K562 (cell line): ENCODE measurements around the gene RESF1. TPM values are rescaled to one million over a fixed set of nuclear protein-coding genes. Genes with fewer than 3 reads are reported as not detected.

Experiments
- ATAC-seq: fragments of 200-7000 bp; cut with Tn5 transposase; 3 replicates; pipeline ENCODE4 v1.9.1; 2020; ENCODE audit warnings: moderate library complexity
- BruUV-seq: library from RNA; stranded (reverse); fragments of 400-500 nt; replicated peaks from 2 replicates; lab custom pipeline; 2021; lab: Mats Ljungman, UMichigan
- CTCF ChIA-PET: fragments of 300-600 bp; formaldehyde crosslinking; extraction: SDS; loops from one replicate; lab custom pipeline; 2021; ENCODE audit warnings: low intra/inter-chr PET ratio; lab: Yijun Ruan, JAX
- POLR2A ChIA-PET: fragments of 300-600, 350-650 bp; sonication (Branson Sonifier 250); formaldehyde crosslinking; extraction: SDS; loops from one replicate; lab custom pipeline; 2021; ENCODE audit warnings: antibody characterized with exemption, inconsistent platforms; lab: Yijun Ruan, JAX
- DNase-seq, 4 experiments: peaks; one replicate each; pipeline versions ENCODE4 v3.0.0 to v3.0.0-alpha.2; 2011 to 2018; ENCODE audit warnings: low spot score in 3 of 4, mixed read lengths in 3 of 4; ENCODE audit errors: extremely low read depth in 1 of 4
- FAIRE-seq: peaks from 2 replicates; lab custom pipeline; 2011; peaks lifted over from hg19 to GRCh38; lab: Jason Lieb, UNC
- H2AFZ ChIP-seq: 2 replicates; pipeline ENCODE4 v1.6.0; 2011; ENCODE audit warnings: low read depth, low read length, control low read depth, inconsistent platforms
- H3K27ac ChIP-seq: fragments of 200-600 bp; 3 replicates; pipeline ENCODE4 v1.8.0; 2011; ENCODE audit warnings: low read depth, mild to moderate bottlenecking, control low read depth, inconsistent platforms, low read length, moderate library complexity, mixed read lengths; ENCODE audit errors: extremely low read depth
- H3K27me3 ChIP-seq, 2 experiments: fragments of 300-600 bp in 1 of 2; 2 replicates in 1 of 2; 3 replicates in 1 of 2; pipeline versions ENCODE4 v1.6.0 to v1.8.0; 2011; ENCODE audit warnings: inconsistent platforms in 2 of 2, low read length in 2 of 2, mild to moderate bottlenecking in 1 of 2, mixed read lengths in 1 of 2, moderate library complexity in 1 of 2; ENCODE audit not compliant: control insufficient read depth in 2 of 2, insufficient read depth in 2 of 2
- H3K36me3 ChIP-seq: fragments of 300-600 bp; 3 replicates; pipeline ENCODE4 v1.8.0; 2011; ENCODE audit warnings: mild to moderate bottlenecking, low read length, inconsistent platforms; ENCODE audit not compliant: control insufficient read depth, insufficient read depth
- H3K4me1 ChIP-seq, 2 experiments: fragments of 200-600 bp in 1 of 2; replicated peaks in 1 of 2; 2 replicates in 1 of 2; 3 replicates in 1 of 2; pipeline versions ENCODE4 v1.5.1 to v1.8.0; 2011; ENCODE audit warnings: inconsistent platforms in 2 of 2, low read length in 2 of 2, mild to moderate bottlenecking in 1 of 2, mixed read lengths in 1 of 2, moderate library complexity in 1 of 2; ENCODE audit not compliant: control insufficient read depth in 2 of 2, insufficient read depth in 2 of 2
- H3K4me2 ChIP-seq: 2 replicates; pipeline ENCODE4 v1.6.1; 2011; ENCODE audit warnings: low read length, control low read depth, inconsistent platforms, mixed read lengths; ENCODE audit not compliant: insufficient read depth
- H3K4me3 ChIP-seq: fragments of 200-600 bp; sonication (generic), shearing (Covaris generic); 2 replicates; pipeline ENCODE4 v1.5.1; 2016; ENCODE audit warnings: control low read depth, inconsistent platforms
- H3K79me2 ChIP-seq: fragments of 200-600 bp; 3 replicates; pipeline ENCODE4 v1.8.0; 2011; ENCODE audit warnings: low read length, inconsistent platforms; ENCODE audit not compliant: control insufficient read depth, insufficient read depth
- H3K9ac ChIP-seq, 2 experiments: 2 replicates each; pipeline versions ENCODE4 v1.6.0 to v1.6.1; 2011; ENCODE audit warnings: low read depth in 2 of 2, low read length in 2 of 2, control low read depth in 1 of 2, inconsistent platforms in 1 of 2, mild to moderate bottlenecking in 1 of 2, mixed read lengths in 1 of 2; ENCODE audit not compliant: insufficient read depth in 1 of 2
- H3K9me1 ChIP-seq: one replicate; pipeline ENCODE4 v1.6.0; 2011; ENCODE audit warnings: inconsistent platforms, mild to moderate bottlenecking, low read length, moderate library complexity; ENCODE audit not compliant: control insufficient read depth, insufficient read depth
- H3K9me3 ChIP-seq: replicated peaks from 2 replicates; pipeline ENCODE4 v1.5.1; 2011; ENCODE audit warnings: low read depth, low read length, inconsistent platforms; ENCODE audit not compliant: control insufficient read depth, insufficient read depth
- H4K20me1 ChIP-seq: replicated peaks from 2 replicates; pipeline ENCODE4 v1.6.1; 2011; ENCODE audit warnings: low read length, inconsistent platforms, mixed read lengths; ENCODE audit not compliant: control insufficient read depth, insufficient read depth
- BRCA1 ChIP-seq, 2 experiments: fragments of 450-650 bp in 1 of 2; sonication (generic) in 1 of 2; formaldehyde crosslinking in 1 of 2; IDR thresholded peaks; 2 replicates each; pipeline versions ENCODE4 v1.5.0 to v1.6.1; 2017 to 2020; ENCODE audit warnings: mild to moderate bottlenecking in 1 of 2, missing genetic modification reagents in 1 of 2
- E2F3 ChIP-seq: fragments of 250-450 bp; sonication (Bioruptor Pico); IDR thresholded peaks from 2 replicates; pipeline ENCODE4 v1.4.0; 2020; ENCODE audit warnings: mild to moderate bottlenecking
- PHTF2 ChIP-seq: fragments of 250-450 bp; sonication (Bioruptor Pico); IDR thresholded peaks from 2 replicates; pipeline ENCODE4 v1.5.0; 2021; ENCODE audit warnings: mild to moderate bottlenecking
- SLC30A9 ChIP-seq: fragments of 250-450 bp; sonication (Bioruptor Pico); IDR thresholded peaks from 2 replicates; pipeline ENCODE4 v1.8.0; 2022; ENCODE audit warnings: mild to moderate bottlenecking, moderate library complexity
- SMAD1 ChIP-seq: fragments of 150-350 bp; IDR thresholded peaks from 2 replicates; pipeline ENCODE4 v1.6.1; 2014; ENCODE audit warnings: low read length, low read depth; ENCODE audit not compliant: partially characterized antibody
- TCF7 ChIP-seq: sonication (generic); IDR thresholded peaks from 2 replicates; pipeline ENCODE4 v1.6.1; 2016; ENCODE audit warnings: antibody characterized with exemption, borderline replicate concordance
- U2AF2 ChIP-seq: fragments of 200-400 bp; formaldehyde crosslinking; optimal IDR thresholded peaks from 2 replicates; pipeline ENCODE3; 2017; ENCODE audit warnings: low read depth, mild to moderate bottlenecking, low read length
- ZBTB8A ChIP-seq: fragments of 450-650 bp; IDR thresholded peaks from 2 replicates; pipeline ENCODE4 v1.6.1; 2018; ENCODE audit warnings: mild to moderate bottlenecking, moderate library complexity; ENCODE audit not compliant: partially characterized antibody
- ZNF347 ChIP-seq: fragments of 450-650 bp; formaldehyde crosslinking; IDR thresholded peaks from 2 replicates; pipeline ENCODE4 v1.4.0; 2020; ENCODE audit warnings: low read depth, mild to moderate bottlenecking, moderate library complexity
- ZNF41 ChIP-seq: fragments of 250-450 bp; sonication (Bioruptor Pico); conservative IDR thresholded peaks from 2 replicates; pipeline ENCODE4 v1.4.0; 2020; ENCODE audit warnings: mild to moderate bottlenecking
- WGBS: fragments of 100-300 bp; shearing (Covaris generic); methylation state at CpG from one replicate; pipeline ENCODE4 v1.1.6; 2016; ENCODE audit warnings: low coverage, mixed read lengths; ENCODE audit not compliant: insufficient coverage; ENCODE audit errors: missing lambda C conversion rate; 5-methylcytosine and 5-hydroxymethylcytosine counted together
- in situ Hi-C: fragments of 300-500 bp; cut with MboI; formaldehyde crosslinking; loops from 4 replicates; pipeline ENCODE4 v1.15.0; 2018; ENCODE audit warnings: inconsistent platforms, mixed read lengths
- intact Hi-C: fragments of 100-400 bp; cut with micrococcal nuclease; formaldehyde crosslinking; loops from 2 replicates; pipeline ENCODE4 v1.14.2; 2022
- polyA plus RNA-seq, 8 experiments: library from polyadenylated mRNA; depleted of rRNA in 4 of 8; stranded (reverse) in 5 of 8; unstranded in 3 of 8; fragments of >200 nt; fragmentation: Nextera tagmentation in 2 of 8; fragmentation: Illumina TruSeq in 1 of 8; extraction: Ambion mirVana in 2 of 8; extraction: Trizol in 1 of 8; gene quantifications; 2 replicates each; pipeline versions ENCODE4 v1.2.1 to v1.2.3, GENCODE V29; 2011 to 2014; ENCODE audit warnings: inconsistent platforms in 1 of 8, missing spikeins in 1 of 8
- total RNA-seq, 7 experiments: library from RNA; depleted of rRNA in 6 of 7; stranded (reverse); fragments of >200 nt in 6 of 7; fragmentation: Illumina TruSeq in 2 of 7; extraction: Trizol in 2 of 7; gene quantifications; 2 replicates each; pipeline versions ENCODE4 v1.2.1 to v1.2.3, GENCODE V29; 2011 to 2021; ENCODE audit warnings: low replicate concordance in 1 of 7
- TF ChIP-seq, protein P1 (sequence below): fragments of 450-650 bp; IDR thresholded peaks from 2 replicates; pipeline ENCODE4 v1.6.1; 2014; ENCODE audit warnings: low read depth, mild to moderate bottlenecking, moderate library complexity, borderline replicate concordance
- TF ChIP-seq, protein P2 (sequence below): fragments of 250-450 bp; sonication (Bioruptor Pico); IDR thresholded peaks from 2 replicates; pipeline ENCODE4 v1.8.0; 2022; ENCODE audit warnings: moderate library complexity, mild to moderate bottlenecking, inconsistent platforms
- TF ChIP-seq, protein P3 (sequence below): fragments of 250-450 bp; sonication (Bioruptor Pico); IDR thresholded peaks from 2 replicates; pipeline ENCODE4 v1.5.0; 2021; ENCODE audit warnings: mild to moderate bottlenecking, moderate library complexity

The RESF1 gene
- total and polyA plus RNA-seq, 9 of the 15 experiments (the other 6 are each of a cell fraction or from before 2014, with no cell fraction given), result 21.5 to 121 (median 53.6) TPM

DNA sequence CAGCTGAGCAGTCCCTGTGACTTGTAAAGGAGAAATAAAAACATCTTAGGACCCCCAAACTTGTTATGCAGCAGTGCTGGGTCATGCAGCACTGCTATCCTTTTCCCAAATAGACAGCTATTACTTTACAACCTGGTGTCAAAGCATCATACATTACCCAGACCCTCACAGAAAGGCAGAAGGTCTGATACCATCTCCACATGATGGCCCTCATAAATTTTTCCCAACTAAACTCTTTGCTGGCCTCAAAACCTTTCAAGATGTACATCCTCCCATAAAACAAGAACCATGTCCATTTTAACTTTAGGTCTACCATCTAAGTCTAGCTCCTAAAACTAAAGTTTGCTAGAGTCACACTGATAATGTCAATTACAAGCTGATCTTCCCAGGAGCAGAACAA is 8.7 kb upstream of the RESF1 start (continued):
- TF ChIP-seq, protein P1, sequence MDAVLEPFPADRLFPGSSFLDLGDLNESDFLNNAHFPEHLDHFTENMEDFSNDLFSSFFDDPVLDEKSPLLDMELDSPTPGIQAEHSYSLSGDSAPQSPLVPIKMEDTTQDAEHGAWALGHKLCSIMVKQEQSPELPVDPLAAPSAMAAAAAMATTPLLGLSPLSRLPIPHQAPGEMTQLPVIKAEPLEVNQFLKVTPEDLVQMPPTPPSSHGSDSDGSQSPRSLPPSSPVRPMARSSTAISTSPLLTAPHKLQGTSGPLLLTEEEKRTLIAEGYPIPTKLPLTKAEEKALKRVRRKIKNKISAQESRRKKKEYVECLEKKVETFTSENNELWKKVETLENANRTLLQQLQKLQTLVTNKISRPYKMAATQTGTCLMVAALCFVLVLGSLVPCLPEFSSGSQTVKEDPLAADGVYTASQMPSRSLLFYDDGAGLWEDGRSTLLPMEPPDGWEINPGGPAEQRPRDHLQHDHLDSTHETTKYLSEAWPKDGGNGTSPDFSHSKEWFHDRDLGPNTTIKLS, result no peak
- no peak for TF ChIP-seq U2AF2
- TF ChIP-seq SMAD1, result no peak
- TF ChIP-seq BRCA1 (IDR thresholded peaks at IDR 0.05), result no peak
- TF ChIP-seq BRCA1 (CRISPR knock-in tag; IDR thresholded peaks at IDR 0.05), result no peak
- TF ChIP-seq PHTF2 (CRISPR knock-in tag), result no peak

DNA sequence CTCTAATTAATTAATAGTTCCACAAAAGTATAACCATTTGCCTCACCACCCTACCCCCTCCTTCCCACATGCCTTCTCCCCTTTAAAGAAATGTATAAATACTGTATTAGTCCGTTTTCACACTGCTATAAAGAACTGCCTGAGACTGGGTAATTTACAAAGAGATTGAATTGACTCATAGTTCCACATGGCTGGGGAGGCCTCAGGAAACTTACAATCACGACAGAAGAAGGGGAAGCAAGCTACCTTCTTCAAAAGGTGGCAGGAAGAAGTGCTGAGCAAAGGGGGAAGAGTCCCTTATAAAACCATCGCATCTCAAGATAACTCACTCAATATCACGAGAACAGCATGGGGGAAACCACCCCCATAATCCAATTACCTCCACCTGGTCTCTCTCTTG is 8.2 kb upstream of the RESF1 start:
- ATAC-seq, result no peak
- CTCF ChIA-PET, result no interaction called here
- FAIRE-seq, result no peak
- no peaks in the 10 kb centered on the region for H3K36me3 ChIP-seq
- H3K4me3 ChIP-seq, result no peak overlapping the region
- in situ Hi-C loops, result no loop called here
- no peak overlapping the region for H2AFZ ChIP-seq
- H3K9ac ChIP-seq, result no peak overlapping the region
- TF ChIP-seq E2F3 (CRISPR knock-in tag) (no peak), ZBTB8A (no peak), ZNF41 (CRISPR knock-in tag) (no peak), TCF7 (no peak), SLC30A9 (CRISPR knock-in tag) (no peak), ZNF347 (CRISPR knock-in tag) (no peak)
- TF ChIP-seq, protein P2, sequence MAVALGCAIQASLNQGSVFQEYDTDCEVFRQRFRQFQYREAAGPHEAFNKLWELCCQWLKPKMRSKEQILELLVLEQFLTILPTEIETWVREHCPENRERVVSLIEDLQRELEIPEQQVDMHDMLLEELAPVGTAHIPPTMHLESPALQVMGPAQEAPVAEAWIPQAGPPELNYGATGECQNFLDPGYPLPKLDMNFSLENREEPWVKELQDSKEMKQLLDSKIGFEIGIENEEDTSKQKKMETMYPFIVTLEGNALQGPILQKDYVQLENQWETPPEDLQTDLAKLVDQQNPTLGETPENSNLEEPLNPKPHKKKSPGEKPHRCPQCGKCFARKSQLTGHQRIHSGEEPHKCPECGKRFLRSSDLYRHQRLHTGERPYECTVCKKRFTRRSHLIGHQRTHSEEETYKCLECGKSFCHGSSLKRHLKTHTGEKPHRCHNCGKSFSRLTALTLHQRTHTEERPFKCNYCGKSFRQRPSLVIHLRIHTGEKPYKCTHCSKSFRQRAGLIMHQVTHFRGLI (CRISPR knock-in tag), result no peak
- TF ChIP-seq, protein P3, sequence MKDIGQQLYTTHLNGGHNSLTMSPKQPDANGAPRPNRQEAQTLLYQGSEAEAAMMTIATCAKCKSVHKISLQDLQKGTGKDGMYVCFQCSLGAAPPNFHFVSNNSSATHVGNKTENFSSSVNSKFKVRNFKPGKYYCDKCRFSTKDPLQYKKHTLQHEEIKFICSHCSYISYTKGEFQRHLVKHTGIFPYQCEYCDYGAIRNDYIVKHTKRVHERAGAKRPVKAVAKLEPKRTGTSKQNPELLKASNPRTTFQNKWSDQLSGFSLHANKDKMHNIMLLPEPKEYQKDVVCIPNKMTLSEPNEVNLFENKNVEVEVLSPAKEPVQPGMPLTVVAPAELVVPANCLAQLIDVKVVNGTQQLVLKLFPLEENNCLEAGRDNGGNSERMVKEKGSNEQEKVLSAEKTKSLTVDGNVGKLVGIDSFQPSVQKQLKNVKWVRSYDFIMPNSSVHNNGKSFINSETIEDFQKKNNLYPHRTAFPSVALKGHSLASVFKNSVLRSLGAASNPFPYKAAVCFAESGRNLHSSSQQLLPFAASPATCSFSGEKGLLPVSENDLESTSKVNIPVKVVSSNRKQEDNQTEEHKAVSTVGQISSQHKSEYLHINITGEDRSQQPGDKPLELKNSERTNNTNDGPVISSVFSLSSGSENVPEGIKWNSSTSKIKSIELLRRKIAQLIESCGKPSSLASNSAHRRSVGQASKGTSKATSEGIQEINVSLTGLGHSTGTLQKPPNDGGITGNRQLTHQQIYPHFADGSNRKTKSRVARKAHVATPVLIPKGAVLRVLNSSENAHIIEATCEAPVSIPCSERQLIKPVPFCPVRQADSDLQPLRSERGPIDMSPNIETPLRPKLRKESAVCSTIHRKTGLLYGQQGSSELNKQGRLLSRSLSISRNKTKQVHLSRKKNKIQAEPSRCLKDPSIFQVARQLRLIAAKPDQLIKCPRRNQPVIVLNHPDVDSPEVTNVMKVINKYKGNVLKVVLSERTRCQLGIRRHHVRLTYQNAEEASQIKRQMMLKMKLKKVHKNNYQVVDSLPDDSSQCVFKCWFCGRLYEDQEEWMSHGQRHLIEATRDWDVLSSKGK (CRISPR knock-in tag), result no peak
- intact Hi-C loops, result no loop called here
- 23% methylated on average over 4 of the region's 4 CpGs for WGBS
- H3K9me3 ChIP-seq, result peaks cover 7% of the 10 kb centered on the region
- H3K4me2 ChIP-seq, result no peak overlapping the region
- POLR2A ChIA-PET, result interaction anchor here (0.6 to 0.9 kb wide), 2 partner anchors 11 to 48 kb away, joined by 3 read pairs; no protein-coding TSS in a partner anchor
- H3K27me3 ChIP-seq, result no peaks in the 10 kb centered on the region
- no peaks in the 10 kb centered on the region for H3K79me2 ChIP-seq
- H3K9me1 ChIP-seq, result no peaks in the 10 kb centered on the region
- no TSS peak for BruUV-seq
- H3K27ac ChIP-seq, result no peak overlapping the region
- H4K20me1 ChIP-seq, result no peaks in the 10 kb centered on the region
- no peak for DNase-seq
- H3K4me1 ChIP-seq, result peaks cover 0 to 12% of the 10 kb centered on the region in 2 experiments; a peak in 1 of 5 replicates
